Measurements from ENCODE around the gene MACROD2. TPM values are rescaled to one million over a fixed set of nuclear protein-coding genes. Genes with fewer than 3 reads are reported as not detected.

Gene MACROD2
- total RNA-seq, 1 experiment from 2014 or later: 0.86 TPM

- DNase-seq (ENCODE audit: low read depth): no peak
These were observed 475.0 kb downstream of the MACROD2 start for GRCh38 chr20:14470231-14470899.

GRCh38 chr20:14470977-14471661 is 475.8 kb downstream of the MACROD2 start:
- no peak for DNase-seq (ENCODE audit: low read depth)

- peak; percentile 13 for DNase-seq (ENCODE audit: low read depth)
These were observed 481.8 kb downstream of the MACROD2 start for GRCh38 chr20:14477125-14477524.

GRCh38 chr20:14478126-14478525 is 482.8 kb downstream of the MACROD2 start:
- no peak for DNase-seq (ENCODE audit: low read depth)

- DNase-seq (ENCODE audit: low read depth): no peak
These were observed 486.5 kb downstream of the MACROD2 start for GRCh38 chr20:14481863-14482262.

- DNase-seq (ENCODE audit: low read depth): no peak
These were observed 492.9 kb downstream of the MACROD2 start for GRCh38 chr20:14488212-14488611.

GRCh38 chr20:14488756-14489479 is 493.6 kb downstream of the MACROD2 start:
- DNase-seq (ENCODE audit: low read depth): no peak

GRCh38 chr20:14489544-14489943 is 494.2 kb downstream of the MACROD2 start:
- no peak for DNase-seq (ENCODE audit: low read depth)

GRCh38 chr20:14491436-14491835 is 496.1 kb downstream of the MACROD2 start:
- DNase-seq (ENCODE audit: low read depth): no peak

- no peak for DNase-seq (ENCODE audit: low read depth)
These were observed 498.1 kb downstream of the MACROD2 start for GRCh38 chr20:14493408-14493807.

GRCh38 chr20:14494355-14494754 is 499.0 kb downstream of the MACROD2 start:
- no peak for DNase-seq (ENCODE audit: low read depth)

- no peak for DNase-seq (ENCODE audit: low read depth)
These were observed 499.8 kb downstream of the MACROD2 start for GRCh38 chr20:14495066-14495465.

- no peak for DNase-seq (ENCODE audit: low read depth)
These were observed 501.7 kb downstream of the MACROD2 start for GRCh38 chr20:14497004-14497403.

- no peak for DNase-seq (ENCODE audit: low read depth)
These were observed 503.5 kb downstream of the MACROD2 start for GRCh38 chr20:14498772-14499171.

- no peak for DNase-seq (ENCODE audit: low read depth)
These were observed 510.2 kb downstream of the MACROD2 start for GRCh38 chr20:14505476-14505875.

- no peak for DNase-seq (ENCODE audit: low read depth)
These were observed 512.4 kb downstream of the MACROD2 start for GRCh38 chr20:14507711-14508110.

- no peak for DNase-seq (ENCODE audit: low read depth)
These were observed 515.0 kb downstream of the MACROD2 start for GRCh38 chr20:14510341-14510740.

GRCh38 chr20:14512839-14513238 is 517.5 kb downstream of the MACROD2 start:
- DNase-seq (ENCODE audit: low read depth): no peak

GRCh38 chr20:14518648-14519047 is 523.3 kb downstream of the MACROD2 start:
- DNase-seq (ENCODE audit: low read depth): no peak

- no peak for DNase-seq (ENCODE audit: low read depth)
These were observed 525.7 kb downstream of the MACROD2 start for GRCh38 chr20:14521016-14521415.

- no peak for DNase-seq (ENCODE audit: low read depth)
These were observed 526.1 kb downstream of the MACROD2 start for GRCh38 chr20:14521436-14521835.

GRCh38 chr20:14522595-14522994 is 527.3 kb downstream of the MACROD2 start:
- DNase-seq (ENCODE audit: low read depth): no peak

- no peak for DNase-seq (ENCODE audit: low read depth)
These were observed 527.8 kb downstream of the MACROD2 start for GRCh38 chr20:14523090-14523489.

Measured in Daoy (cell line).